Left renal cortex interstitium (tissue), 4 donors: Measurements from ENCODE around the gene C9orf78. TPM values are rescaled to one million over a fixed set of nuclear protein-coding genes. Genes with fewer than 3 reads are reported as not detected.

Experiments
- DNase-seq, 4 donors: peaks; one replicate each; pipeline ENCODE4 v3.0.0-alpha.2; 2013; ENCODE audit warnings: low read depth in 4 of 4, low spot score in 2 of 4, missing footprints in 1 of 4
- polyA plus RNA-seq, 4 donors: library from polyadenylated mRNA; unstranded; fragments of 120-200 nt; gene quantifications; one replicate each; pipeline ENCODE4 v1.2.1, GENCODE V29; 2013; ENCODE audit not compliant: insufficient read length in 4 of 4

Gene C9orf78
- polyA plus RNA-seq, 4 donors = 65.4 to 88.4 (median 69.8) TPM

DNA sequence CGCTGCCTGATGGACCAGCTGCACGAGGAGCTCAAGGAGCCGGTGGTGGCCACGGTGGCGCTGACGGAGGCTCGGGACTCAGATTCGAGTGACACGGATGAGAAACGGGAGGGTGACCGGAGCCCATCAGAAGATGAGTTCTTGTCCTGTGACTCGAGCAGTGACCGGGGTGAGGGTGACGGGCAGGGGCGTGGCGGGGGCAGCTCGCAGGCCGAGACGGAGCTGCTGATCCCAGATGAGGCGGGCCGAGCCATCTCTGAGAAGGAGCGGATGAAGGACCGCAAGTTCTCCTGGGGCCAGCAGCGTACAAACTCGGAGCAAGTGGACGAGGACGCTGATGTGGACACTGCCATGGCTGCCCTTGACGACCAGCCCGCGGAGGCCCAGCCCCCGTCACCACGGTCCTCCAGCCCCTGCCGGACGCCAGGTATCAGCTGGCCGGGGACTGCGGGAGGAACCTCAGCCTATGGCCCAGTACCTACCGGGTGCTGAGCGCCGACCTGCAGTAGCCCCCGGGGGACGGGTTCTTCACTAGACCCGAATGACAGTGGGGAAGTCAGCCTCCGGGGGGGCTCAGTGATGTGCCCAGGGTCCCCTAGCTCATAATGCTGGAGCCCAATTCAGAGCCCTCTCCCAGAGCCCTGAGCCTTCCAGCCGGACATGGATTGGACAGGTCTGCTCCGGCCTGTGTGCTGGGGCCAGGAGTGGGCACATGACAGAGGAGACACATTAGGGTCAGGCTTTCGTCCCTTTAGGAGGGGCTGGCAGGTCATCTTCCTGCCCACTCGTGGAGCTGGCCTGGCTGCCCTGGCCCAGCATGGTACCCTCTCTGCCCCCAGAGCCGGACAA is 33.2 kb upstream of the C9orf78 start:
- DNase-seq = no peak

DNA sequence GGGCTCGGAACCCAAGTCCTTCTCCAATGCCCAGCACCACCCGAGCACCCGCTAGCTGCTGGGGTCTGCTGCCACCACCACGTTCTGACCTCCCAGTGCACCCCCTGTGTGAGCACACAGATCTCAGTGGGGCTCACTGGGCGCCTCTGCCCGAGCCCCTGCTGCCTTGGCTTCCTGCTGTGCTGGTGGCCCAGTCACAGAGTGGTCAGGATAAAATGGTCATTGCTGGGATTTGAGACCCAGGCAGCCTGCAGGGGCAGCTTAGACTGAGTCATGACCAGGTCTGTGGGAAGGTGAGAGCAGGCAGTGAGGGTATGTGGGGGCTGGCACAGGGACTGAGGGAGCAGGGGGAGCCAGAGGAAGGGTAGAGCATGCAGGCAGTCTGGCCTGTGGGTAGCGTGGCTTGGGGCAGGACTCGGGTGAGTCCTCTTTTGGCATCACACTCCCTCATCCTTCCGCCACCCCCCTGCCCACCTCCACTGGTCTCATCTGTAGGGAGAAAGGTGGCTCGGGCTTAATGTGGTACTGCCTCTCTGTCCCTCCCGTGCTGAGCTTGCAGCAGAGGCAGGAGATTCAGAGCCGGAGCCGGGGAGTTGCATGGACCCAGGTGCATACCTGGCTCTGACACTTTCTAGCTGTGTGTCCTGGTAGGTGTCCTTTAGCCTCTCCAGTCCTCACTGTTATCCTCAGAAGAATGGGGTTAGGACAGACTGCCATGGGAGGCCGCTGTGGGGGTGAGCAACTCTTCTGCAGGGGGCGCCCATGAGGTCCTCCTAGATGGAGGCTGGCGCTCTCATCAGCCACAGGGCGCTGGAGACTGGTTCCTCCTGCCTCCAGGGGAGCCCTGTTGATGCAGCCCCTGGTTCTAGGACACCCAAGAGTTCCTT is 32.3 kb upstream of the C9orf78 start:
- DNase-seq = no peak

DNA sequence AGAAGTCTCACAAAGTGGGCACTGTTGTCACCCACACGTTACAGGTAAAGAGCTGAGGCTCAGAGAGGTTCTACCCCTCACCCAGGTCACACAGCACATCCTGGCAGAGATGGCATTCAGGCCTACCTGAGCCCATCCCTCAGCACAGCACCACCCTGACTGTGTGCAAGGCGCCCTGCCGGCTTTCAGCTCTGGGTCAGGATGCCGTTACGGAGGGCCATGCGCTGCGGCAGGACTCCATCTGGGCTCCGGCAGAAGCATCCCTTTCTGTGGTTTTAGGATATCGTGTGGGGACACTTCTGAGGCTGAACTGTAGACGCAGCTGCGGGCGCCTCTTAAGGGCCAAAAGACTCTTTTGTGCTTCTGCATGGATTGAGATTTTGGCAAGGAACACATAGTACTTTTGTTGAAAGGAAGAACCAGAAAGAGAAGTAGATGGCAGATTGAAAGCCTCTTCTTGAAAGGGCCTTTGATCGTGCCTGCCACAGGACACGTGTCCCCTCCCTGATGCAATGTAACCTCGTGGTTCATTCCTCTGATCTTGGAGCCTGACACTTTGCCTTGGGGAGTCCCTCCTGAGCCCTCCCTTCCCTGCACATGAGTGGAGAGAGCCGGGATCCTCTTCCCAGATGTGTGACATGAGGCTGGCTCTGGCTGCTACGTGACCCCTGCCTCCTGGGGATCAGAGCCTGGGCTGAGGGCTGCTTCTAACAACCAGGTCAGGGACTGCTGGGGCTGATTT is 31.5 kb upstream of the C9orf78 start:
- no peak for DNase-seq

DNA sequence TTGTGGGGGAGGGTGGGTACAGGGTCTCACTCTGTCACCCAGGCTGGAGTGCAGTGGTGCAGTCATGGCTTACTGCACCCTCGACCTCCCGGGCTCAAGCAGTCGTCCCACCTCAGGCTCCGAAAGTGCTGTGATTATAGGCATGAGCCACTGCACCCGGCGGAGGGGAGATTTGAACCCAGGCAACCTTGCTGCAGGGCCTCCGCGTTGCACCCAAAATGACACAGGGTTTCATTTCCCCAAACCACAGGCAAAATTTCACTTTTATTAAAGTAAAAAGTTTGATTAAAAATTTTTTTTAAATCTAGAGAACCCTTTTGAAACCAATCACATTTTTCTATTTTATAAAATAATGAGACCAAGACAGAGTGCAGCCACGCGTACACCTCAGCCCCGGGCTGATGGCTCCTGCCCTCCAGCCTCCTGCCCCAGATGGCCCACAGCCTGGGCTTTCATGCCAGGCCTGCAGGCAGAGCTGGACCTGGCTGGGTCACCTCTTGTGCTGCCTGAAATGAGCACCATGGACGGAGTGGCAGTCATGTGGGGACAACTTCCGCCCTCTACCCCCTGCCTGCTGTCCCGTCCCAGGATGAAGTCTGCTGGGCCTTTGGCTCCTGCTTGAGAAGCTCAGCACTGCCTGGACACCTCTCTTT is 30.7 kb upstream of the C9orf78 start:
- DNase-seq = no peak

DNA sequence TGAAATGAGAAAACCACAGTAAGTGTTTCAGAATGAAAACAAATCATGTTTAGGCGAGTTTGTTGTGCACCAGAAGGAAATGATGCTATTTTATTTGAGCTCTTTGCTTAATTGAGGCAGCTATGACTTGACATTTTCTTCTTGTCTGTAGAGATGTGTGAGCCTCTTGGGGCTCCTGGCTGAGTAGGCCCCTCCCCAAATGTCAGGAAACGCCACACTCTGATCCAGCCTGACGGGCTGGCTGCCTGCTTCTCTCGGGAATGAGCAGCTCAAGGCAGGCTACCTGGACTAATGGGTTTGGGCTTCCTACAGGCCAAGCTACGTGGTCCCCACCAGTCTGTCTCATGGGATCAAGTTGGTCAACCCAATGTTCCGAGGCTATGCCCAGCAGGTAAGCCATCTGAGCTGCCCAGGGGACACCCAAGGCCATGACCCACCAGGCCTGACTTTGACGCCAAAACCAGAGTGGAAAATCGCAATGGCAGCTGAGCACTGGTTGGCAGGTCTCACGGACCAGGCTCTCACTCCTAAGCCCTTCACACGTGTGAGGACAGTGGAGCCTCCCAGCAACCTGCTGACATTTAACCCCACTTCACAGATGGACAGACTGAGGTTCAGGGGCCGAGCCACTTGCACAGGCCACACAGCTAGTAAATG is 30.0 kb upstream of the C9orf78 start:
- no peak for DNase-seq

DNA sequence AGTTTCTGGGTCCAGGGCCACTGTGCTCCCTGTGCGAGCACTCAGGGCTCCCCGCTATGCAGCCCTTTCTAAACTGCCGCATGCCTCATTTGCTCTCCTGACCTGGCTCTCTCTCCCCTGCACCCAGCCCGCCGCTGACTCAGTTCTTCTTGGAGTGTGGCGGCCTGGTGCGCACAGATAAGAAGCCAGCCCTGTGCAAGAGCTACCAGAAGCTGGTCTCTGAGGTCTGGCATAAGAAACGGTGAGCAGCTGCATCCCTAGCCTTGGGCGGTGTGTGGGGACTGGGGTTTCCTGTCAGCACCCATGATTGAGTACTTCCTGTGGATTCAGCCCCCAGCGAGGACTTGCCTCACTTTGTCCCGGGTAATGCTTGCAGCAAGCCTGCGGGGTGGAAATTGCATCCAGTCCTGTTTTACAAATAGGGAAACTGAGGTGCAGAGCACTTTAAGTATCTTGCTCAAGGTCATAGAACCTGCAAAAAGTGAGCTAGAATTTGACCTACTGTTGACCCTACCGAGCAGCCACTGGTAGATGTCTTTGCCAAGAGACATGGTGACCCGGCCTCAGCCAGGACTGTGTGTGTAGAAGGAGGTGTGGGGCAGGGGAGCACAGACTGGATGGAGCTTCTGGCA is 28.1 kb upstream of the C9orf78 start:
- DNase-seq = no peak

DNA sequence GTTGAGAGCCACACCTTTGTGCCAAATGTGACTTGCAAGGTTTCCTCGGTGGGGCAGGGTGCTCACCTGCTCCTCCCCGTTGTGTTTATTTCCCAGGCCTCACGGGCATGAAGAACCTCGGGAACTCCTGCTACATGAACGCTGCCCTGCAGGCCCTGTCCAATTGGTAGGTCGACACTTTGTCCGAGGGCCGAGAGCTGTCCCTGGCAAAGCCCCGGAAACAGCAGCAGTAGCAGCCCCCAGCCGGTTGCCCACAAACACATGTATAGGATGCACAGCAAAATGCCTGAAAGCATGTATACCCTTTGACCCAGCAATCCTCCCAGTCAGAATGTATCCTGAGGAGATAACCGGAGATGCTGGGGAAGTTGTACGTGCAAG is 26.4 kb upstream of the C9orf78 start:
- no peak for DNase-seq

DNA sequence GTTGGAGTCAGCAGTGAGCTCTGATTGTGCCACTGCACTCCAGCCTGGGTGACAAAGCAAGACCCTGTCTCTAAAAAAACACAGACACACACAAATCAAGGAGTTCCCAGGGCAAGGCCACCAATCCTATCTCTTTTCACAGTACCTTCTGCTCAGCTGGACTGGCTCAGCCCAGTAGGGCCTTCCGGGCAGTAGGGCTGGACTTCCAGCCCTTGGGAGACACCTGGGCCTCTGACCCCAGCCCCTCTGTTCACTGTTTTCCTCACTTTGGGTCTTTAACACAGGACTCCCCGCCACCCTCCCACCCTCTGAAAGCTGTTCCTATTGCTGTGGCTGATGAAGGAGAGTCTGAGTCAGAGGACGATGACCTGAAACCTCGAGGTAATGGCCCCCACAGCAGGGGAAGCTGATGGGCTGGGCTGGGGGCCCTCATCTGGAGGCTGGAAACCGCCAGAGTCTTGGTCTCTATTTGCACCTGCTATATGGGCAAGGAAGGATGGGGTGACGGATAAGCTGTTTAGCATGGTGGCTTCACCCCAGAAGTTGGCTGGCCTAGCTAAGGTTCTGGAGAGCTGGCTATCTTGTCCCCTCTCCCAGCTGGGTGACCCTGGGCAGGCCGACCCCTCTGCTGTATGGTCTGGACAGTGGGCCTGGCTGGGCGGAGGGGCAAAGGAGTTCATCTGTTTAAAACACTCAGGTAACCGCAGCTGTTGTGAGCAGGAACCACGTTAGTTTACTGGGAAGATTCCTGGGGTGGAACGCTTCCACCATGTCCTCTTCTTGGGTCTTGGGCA is 25.8 kb upstream of the C9orf78 start:
- DNase-seq = no peak

DNA sequence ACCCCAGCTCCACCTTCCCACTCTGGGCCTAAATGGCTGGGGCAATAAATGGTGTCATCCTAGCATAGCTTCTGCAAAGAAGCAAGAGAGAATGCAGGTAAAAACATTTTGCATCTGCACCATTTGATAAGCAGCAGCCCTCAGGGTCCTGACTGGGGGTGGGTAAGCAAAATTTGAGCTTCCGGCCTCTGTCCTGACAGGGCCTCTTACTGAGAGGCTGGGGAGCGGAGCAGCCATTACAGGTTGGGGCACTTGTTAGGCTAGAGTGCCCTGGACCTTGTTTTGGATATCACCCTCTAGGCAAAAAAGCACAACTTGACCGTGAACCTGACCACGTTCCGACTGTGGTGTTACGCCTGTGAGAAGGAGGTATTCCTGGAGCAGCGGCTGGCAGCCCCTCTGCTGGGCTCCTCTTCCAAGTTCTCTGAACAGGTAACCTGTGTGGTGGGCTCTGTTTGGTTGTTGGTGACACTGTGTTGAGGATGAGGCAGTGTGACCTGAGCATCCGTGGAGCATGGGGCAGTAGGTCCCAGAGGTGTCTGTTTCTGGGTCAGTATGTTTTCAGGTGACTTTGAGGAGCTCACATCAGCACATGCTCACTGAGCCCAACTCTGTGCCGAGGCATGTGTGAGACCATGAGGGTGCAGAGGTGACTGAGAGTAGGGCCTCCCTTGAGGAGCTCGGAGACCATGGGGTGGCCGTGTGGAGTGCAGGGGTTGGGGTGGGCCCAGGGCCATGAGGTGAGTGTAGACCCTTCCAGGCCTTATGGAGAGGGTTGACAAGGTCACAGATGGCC is 23.3 kb upstream of the C9orf78 start:
- DNase-seq = no peak

DNA sequence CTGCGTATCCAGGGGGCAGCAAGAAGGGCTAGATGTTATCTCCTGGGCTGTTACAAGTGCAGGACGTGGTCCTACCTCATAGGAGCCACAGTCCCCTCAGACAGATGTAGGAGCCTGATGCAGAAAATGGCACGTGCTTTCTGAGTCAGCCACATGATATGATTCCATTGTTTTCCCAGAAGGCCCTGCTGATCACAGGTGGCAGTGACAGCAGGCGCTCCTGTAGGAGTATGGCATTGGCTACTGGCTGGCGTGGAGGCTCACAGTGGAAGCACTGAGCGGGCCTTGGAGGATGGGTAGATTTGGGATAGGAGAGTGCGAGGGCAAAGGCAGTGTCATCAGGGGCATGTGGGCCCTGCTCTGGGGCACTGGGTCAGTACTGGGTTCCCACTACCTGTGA is 22.1 kb upstream of the C9orf78 start:
- no peak for DNase-seq

DNA sequence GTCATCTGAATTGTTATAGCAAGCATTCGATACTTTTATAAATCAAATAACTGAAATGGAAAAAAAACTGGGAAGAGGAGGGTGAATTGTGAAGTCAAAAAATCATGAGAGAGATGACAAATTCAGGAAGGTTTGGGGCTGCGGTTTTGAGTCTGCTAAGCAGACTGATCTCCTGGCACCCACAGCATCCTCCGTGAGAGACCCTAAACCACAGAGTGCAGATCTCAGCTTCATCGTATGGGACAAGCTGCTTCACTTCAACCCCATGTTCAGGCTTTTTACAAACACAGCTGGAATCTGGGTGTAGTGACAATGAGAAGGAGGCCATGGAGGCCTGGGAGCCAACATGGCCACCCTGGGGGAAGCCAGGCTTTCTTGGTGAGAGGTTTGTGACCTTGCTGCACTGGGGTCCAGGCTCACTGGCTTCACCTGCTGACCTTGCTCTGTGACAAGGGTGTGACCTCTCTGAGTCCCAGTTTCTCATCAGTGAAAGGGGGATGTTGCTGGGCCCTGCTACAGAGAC is 19.6 kb upstream of the C9orf78 start:
- no peak for DNase-seq

DNA sequence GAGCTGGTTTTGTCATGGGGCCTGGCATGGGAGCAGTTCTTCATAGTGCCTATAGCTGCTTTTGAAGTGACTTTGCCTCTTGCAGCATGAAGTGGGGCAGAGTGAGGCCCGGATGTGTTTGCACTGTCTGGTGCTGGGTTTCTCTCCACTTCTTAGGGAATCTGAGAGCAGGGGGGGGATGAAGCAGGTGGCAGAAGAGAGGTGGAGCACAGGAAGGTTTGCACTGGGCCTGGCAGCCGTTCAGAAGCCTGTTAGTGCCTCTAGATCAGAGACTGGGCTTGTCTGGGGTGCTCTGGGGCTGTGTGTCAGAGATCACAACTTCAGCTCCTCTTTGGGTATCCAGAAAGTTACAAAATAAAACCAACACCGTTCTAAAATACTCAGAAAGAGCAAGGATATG is 18.5 kb upstream of the C9orf78 start:
- no peak for DNase-seq

DNA sequence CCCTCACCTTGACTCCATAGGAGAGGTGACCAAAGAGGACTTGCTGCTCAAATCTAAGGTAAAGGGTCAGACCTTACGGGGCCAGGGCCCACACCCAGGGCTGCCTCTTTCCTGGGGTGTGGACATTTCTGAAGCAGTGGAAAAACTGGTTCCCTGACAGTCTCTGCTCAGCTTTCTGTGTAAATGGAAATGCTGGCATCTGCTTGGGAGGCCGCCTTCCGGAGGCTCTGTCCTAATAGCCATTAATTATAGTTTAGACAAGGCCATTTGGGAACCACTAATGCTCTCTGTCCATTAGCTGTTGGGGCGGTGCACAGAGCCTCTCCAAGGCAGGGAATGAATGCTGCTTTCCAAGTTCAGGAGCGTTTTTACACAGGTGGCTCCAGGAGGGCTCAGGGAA is 17.5 kb upstream of the C9orf78 start:
- DNase-seq = no peak

DNA sequence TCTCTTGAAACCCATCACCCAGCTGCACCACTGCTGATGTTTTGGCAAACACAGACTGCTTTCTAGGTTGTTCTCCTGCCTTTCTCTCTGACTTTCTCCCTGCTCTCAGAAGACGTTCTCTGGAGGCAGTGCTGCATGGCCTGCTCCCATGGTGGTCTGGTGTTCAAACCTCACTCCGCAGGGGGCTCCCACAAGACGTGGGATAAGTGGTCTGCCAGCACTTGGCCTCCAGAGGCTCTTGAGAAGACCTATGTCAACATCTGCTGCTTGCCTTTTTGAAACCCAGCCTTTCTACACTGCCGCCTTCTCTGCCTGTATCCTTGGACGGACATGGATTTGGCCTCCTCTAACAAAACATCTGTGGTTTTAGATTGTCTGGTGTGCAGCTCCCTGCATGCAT is 16.7 kb upstream of the C9orf78 start:
- no peak for DNase-seq

DNA sequence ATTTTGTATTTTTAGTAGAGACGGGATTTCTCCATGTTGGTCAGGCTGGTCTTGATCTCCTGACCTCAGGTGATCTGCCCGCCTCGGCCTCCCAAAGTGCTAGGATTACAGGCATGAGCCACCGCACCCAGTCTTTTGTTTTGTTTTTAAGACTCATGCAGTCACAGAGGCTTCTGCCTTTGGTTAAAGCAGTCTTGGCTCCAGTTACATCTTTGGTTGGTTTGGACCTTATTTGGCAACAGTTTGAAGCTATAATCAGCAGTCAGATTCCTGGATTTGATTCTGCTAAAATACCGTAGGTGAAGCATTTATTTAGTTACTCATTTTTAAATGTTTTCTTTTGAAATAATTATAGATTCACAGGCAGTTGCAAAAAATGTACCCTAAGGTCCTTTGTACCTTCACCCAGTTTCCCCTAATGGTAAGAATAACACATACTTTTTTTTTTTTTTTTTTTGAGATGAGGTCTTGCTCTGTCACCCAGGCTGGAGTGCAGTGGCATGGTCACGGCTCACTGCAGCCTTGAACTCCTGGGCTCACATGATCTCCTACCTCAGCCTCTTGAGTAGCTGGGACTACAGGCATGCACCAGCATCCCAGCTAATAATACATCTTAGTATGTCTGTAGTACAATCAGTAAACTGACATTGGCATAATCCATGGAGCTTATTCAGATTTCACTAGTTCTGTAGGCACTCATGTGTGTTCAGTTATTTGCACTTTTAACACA is 15.9 kb upstream of the C9orf78 start:
- DNase-seq = no peak

DNA sequence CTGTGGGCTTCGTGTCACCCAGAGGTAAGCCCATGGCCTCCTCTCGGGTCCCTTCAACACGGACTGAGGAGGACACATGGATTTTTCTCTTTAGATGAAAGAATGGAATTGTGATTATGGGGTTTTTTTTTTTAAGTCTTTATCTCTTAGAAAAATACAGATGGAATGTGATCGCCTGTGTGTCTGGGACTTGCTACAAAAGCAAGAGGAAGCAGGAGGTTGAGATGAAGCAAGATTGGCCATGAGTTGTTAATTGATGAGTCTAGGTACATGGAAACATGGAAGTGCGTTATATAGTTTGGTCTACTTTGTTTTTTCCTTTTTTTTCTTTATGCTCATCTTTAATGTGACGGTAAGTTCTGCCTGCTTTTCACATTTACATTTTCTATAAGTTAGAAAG is 14.8 kb upstream of the C9orf78 start:
- DNase-seq = no peak
